Measurements from ENCODE around the gene SSTR3.

- TF ChIP-seq FOXM1 (IDR thresholded peaks at IDR 0.05; ENCODE audit: borderline replicate concordance), result no peak
- no peak for TF ChIP-seq ARNT (IDR thresholded peaks at IDR 0.05)
- TF ChIP-seq SP1 (IDR thresholded peaks at IDR 0.05), result no peak
- no peak for TF ChIP-seq FOXK2 (IDR thresholded peaks at IDR 0.05)
- TF ChIP-seq LEF1 (IDR thresholded peaks at IDR 0.05; ENCODE audit: borderline replicate concordance), result no peak
These were observed 40.6 kb downstream of the SSTR3 start for GRCh38 chr22:37171662-37172061.
